ENCODE results near the gene MCTP2.

- no peak for TF ChIP-seq CEBPB (IDR thresholded peaks at IDR 0.05; ENCODE audit: borderline replicate concordance, low read depth, low read length)
- TF ChIP-seq YEATS2 (CRISPR knock-in tag; IDR thresholded peaks at IDR 0.05; ENCODE audit: borderline replicate concordance): no peak
- no peak for TF ChIP-seq ZBTB3 (CRISPR knock-in tag; IDR thresholded peaks at IDR 0.05; ENCODE audit: borderline replicate concordance, low read depth)
- no peak for TF ChIP-seq NFE2L1 (CRISPR knock-in tag; IDR thresholded peaks at IDR 0.05; ENCODE audit: borderline replicate concordance)
- no peak for TF ChIP-seq ZNF558 (CRISPR knock-in tag; IDR thresholded peaks at IDR 0.05; ENCODE audit: borderline replicate concordance)
- no peak for TF ChIP-seq ZNF430 (CRISPR knock-in tag; IDR thresholded peaks at IDR 0.05)
Observed at GRCh38 chr15:94360251-94360685, 128.9 kb downstream of the MCTP2 start.

Data from HepG2 (cell line).